ENCODE results near the gene KRT6C.
"Not testable (repeated sequence)": the region's sequence is repeated elsewhere in the genome, so short reads cannot be mapped to it uniquely, and the experiment has no call there.

- TF ChIP-seq, protein P1, sequence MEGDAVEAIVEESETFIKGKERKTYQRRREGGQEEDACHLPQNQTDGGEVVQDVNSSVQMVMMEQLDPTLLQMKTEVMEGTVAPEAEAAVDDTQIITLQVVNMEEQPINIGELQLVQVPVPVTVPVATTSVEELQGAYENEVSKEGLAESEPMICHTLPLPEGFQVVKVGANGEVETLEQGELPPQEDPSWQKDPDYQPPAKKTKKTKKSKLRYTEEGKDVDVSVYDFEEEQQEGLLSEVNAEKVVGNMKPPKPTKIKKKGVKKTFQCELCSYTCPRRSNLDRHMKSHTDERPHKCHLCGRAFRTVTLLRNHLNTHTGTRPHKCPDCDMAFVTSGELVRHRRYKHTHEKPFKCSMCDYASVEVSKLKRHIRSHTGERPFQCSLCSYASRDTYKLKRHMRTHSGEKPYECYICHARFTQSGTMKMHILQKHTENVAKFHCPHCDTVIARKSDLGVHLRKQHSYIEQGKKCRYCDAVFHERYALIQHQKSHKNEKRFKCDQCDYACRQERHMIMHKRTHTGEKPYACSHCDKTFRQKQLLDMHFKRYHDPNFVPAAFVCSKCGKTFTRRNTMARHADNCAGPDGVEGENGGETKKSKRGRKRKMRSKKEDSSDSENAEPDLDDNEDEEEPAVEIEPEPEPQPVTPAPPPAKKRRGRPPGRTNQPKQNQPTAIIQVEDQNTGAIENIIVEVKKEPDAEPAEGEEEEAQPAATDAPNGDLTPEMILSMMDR (IDR thresholded peaks at IDR 0.05), result not testable (repeated sequence)
- TF ChIP-seq POLR2A (IDR thresholded peaks at IDR 0.05), result not testable (repeated sequence)
Measured at GRCh38 chr12:52447196-52447595, 26.4 kb downstream of the KRT6C start.

All from esophagus squamous epithelium (tissue), 4 donors.